AG09319 (cell line): ENCODE measurements around the gene NPFFR1.
A peak's percentile ranks its signal among the peaks of the same experiment; 100 is the strongest.

Experiments
- DNase-seq: peaks from one replicate; pipeline ENCODE4 v3.0.0-alpha.2; 2010; ENCODE audit warnings: low read depth; ENCODE audit errors: extremely low read depth
- TF ChIP-seq, protein P1 (sequence below): IDR thresholded peaks from 2 replicates; pipeline ENCODE4 v1.5.1; 2011; ENCODE audit warnings: low read depth, mild to moderate bottlenecking, inconsistent platforms, low read length, moderate library complexity

The NPFFR1 gene

DNA sequence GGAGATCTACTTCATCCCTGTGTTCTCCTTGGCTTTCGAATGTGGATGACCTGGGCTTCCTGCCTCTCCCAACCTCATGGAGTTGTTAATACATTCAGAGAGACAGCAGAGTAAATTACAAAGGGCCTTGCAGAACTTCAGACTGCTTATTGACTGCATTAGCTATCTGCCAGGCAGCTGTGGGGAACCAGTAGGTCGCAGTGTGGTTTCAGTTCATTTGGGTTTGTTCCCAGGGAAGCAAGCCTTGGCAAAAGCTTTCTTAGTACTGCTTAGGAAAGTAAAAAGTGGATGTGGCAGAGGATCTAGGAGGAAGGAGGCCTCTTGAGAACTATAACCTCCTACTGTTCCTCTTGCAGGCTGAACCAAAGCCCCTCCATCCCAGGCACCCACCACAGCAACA is 9.2 kb downstream of the NPFFR1 start:
- TF ChIP-seq, protein P1, sequence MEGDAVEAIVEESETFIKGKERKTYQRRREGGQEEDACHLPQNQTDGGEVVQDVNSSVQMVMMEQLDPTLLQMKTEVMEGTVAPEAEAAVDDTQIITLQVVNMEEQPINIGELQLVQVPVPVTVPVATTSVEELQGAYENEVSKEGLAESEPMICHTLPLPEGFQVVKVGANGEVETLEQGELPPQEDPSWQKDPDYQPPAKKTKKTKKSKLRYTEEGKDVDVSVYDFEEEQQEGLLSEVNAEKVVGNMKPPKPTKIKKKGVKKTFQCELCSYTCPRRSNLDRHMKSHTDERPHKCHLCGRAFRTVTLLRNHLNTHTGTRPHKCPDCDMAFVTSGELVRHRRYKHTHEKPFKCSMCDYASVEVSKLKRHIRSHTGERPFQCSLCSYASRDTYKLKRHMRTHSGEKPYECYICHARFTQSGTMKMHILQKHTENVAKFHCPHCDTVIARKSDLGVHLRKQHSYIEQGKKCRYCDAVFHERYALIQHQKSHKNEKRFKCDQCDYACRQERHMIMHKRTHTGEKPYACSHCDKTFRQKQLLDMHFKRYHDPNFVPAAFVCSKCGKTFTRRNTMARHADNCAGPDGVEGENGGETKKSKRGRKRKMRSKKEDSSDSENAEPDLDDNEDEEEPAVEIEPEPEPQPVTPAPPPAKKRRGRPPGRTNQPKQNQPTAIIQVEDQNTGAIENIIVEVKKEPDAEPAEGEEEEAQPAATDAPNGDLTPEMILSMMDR: peak; percentile 35
- DNase-seq: peak; percentile 45

DNA sequence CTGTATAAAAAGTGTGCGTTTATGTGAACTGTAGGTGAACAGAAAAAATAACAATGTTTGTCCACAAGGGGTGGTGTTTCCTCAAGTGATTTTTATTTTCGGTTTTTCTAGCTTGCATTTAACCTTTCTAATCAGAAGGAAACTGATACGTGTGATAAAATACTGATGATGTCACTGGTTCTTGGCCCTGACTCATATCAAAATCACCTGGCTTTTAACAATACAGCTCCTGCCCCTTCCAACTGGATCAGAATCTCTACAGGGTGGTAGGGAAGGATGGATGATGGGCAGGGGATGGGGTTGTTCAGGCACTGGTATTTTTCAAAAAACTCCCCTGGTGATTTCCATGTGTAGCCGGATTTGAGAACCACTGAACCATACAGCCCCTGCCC is 10.9 kb downstream of the NPFFR1 start:
- no peak for DNase-seq
- TF ChIP-seq, protein P1: peak; percentile 45

DNA sequence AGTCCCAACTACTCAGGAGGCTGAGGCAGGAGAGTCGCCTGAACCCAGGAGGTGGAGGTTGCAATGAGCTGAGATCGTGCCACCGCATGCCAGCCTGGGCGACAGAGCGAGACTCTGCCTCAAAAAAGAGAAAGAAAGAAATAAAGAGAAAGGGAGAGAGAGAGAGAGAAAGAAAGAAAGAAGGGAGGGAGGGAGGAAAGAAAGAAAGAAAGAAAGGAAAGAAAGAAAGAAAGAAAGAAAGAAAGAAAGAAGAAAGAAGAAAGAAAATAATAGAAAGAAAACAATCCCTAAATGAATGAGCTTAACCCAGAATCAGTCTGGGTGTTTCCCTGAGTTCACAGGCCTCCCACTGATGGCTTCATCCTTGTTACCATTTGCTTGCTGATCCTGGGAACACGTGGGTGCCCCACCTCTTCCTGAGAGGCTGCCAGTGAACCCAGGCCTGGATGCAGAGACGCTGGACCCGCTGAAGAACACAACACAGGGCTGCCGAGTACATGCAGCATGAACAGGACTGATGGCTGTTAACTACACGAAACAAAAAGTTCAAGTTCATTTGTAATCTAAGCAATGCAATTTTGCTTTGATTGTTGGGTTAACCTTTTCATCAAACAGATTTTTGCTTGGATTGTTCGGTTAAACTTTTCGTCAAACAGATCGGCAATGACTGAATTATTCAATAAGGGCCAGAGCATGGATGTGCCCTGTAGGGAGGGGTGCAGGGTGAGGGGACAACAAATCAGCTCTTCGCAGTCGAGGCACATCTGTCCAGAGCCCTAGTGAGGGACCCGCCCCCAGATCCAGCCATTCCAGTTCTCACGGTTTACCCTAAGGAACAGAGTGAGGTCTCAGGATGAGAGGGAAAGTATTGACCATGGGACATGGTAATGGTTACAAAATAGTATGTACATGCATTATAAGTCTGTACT is 11.5 kb downstream of the NPFFR1 start:
- no peak for DNase-seq
- TF ChIP-seq, protein P1: no peak

DNA sequence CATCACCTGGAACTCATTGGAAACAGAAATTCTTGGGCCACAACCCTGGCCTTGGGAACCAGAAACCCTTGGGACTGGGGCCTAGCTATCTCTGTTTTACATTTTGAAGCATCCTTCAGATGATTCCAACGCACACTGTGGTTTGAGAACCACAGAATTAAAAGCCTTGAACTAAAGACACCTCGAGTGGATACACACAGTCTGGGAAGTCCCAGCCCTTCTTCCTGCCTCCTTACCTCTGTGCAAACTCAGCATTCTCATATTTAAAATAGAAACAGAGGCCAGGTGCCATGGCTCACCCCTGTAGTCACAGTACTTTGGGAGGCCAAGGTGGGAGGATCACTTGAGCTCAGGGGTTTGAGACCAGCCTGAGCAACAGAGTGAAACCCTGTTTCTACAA is 12.9 kb downstream of the NPFFR1 start:
- DNase-seq: no peak
- TF ChIP-seq, protein P1: no peak

DNA sequence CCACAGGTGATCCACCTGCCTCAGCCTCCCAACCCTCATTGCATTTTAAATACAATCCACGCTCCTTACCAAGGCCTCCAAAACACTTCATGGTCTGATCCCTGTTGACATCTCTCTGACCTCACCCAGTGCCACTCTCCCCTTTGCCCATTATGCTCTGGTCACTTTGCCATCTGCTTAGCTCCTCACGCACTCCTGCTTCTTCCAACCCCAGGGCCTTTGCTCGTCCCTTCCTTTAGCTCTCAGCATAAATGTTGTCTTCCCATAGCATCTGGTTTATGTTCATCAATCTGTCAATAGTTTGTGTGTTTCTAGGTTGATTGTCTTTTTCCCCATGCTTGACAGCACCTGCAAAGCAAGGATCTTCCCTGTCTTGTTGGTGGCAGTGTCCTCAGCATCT is 14.1 kb downstream of the NPFFR1 start:
- TF ChIP-seq, protein P1: no peak
- no peak for DNase-seq

DNA sequence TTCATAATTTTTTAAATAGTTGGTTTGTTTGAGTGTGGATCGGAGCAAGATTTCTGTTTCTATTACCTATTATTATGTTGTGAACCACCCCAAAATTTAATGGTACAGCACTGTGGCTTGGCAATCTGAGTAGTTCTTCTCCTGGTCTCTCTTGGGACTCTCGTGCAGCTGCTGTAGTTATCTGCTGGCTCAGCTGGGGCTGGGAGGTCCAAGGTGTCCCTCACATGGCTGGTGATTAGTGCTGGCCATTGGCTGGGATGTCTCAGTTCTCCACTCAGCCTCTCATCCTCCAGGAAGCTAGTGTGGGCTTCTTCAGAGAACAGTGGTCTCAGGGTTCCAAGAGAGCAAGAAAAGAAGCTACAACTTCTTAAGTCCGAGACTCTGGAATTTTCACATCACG is 15.4 kb downstream of the NPFFR1 start:
- TF ChIP-seq, protein P1: no peak
- DNase-seq: no peak

DNA sequence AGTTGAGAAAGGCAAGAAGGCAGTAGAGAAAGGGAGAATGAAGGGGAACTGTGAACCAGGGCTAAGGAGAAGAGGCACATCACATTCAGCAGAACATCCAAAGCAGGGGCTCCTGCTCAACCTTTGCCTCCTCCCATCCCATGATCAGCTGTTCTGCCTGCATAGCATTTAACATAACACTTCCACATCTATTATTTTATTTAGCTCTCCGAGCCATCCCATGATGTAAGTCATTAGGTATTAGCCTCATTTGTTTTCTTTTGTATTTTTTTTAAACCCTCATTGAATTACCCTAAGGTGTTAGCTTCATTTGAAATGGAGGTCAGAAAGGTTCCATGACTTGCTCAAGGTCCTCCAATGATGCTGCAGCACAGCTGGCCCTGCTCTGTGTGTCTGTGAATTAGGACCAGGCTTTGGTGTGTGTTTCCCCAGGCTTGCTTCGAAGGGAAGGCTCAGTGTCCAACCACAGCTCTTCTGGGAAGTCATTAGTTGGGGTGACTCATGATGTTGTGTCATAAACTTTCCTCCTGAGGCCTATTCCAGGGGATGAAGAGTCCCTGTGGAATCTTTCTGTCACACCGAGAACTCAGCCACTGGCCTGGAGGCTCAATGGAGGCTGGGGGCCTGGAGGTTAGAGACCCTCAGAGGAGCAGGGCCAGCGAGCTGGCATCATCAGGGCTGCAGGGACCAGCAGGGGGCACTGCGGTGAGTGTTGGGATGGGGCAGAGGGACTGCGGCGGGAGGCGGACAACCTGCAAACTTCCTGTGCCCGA is 16.5 kb downstream of the NPFFR1 start:
- TF ChIP-seq, protein P1: peak; percentile 29
- DNase-seq: peak; percentile 84
